Spleen (tissue), 7 donors: ENCODE results near the gene YKT6.

Experiments
- POLR2A ChIP-seq, 3 donors: fragments of 450-650 bp; IDR thresholded peaks; one replicate each; pipeline ENCODE4 v1.5.1; 2017; ENCODE audit warnings: antibody characterized with exemption in 3 of 3, mild to moderate bottlenecking in 1 of 3
- POLR2AphosphoS5 ChIP-seq, 3 donors: sonication (generic); formaldehyde crosslinking; IDR thresholded peaks; one replicate each; pipeline ENCODE4 v1.5.1; 2017; ENCODE audit warnings: antibody characterized with exemption in 3 of 3
- TF ChIP-seq, protein P1 (sequence below), 11 experiments: fragments of 200-600 bp in 7 of 11; fragments of 450-650 bp in 4 of 11; sonication (generic) in 4 of 11; IDR thresholded peaks in 8 of 11; conservative IDR thresholded peaks in 3 of 11; 1 replicate in 7 of 11; 2 replicates in 4 of 11; pipeline versions ENCODE4 v1.4.0 to v1.8.0; 2016 to 2021; ENCODE audit warnings: antibody characterized with exemption in 11 of 11, inconsistent platforms in 4 of 11, mild to moderate bottlenecking in 1 of 11
- donor health status: DM: no; HTN: no; CAD: no; lungs with moderate emphysema.
- donor health status: DM: no; HTN: no; CAD: no.
- donor health status: DM: no; HTN: no; CAD: no.

DNA sequence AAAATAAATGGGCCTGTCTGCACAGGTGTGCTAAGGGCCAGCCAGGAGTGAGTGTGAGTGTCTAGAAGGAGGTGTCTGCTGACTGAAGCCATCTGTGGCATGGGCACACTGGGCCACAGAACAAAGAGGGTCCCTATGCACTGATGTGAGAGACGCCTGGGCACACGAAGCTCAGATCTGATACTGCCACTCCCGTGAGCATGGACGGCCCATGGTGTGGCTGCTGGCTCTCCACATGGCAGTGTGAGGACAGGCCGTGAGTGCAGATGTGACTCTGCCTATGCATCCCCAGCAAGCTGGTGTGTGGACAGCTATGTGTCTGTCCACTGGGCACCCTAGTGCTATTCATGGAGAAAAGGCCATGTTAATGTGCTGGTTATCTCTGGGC is 46.8 kb upstream of the YKT6 start:
- TF ChIP-seq POLR2A (IDR thresholded peaks at IDR 0.05), result no peak
- TF ChIP-seq, protein P1, sequence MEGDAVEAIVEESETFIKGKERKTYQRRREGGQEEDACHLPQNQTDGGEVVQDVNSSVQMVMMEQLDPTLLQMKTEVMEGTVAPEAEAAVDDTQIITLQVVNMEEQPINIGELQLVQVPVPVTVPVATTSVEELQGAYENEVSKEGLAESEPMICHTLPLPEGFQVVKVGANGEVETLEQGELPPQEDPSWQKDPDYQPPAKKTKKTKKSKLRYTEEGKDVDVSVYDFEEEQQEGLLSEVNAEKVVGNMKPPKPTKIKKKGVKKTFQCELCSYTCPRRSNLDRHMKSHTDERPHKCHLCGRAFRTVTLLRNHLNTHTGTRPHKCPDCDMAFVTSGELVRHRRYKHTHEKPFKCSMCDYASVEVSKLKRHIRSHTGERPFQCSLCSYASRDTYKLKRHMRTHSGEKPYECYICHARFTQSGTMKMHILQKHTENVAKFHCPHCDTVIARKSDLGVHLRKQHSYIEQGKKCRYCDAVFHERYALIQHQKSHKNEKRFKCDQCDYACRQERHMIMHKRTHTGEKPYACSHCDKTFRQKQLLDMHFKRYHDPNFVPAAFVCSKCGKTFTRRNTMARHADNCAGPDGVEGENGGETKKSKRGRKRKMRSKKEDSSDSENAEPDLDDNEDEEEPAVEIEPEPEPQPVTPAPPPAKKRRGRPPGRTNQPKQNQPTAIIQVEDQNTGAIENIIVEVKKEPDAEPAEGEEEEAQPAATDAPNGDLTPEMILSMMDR (IDR thresholded peaks at IDR 0.05 in 8 of 11, conservative IDR thresholded peaks at IDR 0.05 in 3 of 11), result no peak
- no peak for TF ChIP-seq POLR2AphosphoS5 (IDR thresholded peaks at IDR 0.05)
